Calu3 (cell line): ENCODE results near the gene MAMDC4. TPM values are rescaled to one million over a fixed set of nuclear protein-coding genes. Genes with fewer than 3 reads are reported as not detected.

Source experiments
- BruUV-seq: library from RNA; stranded (reverse); fragments of 400-500 nt; replicated peaks from 2 replicates; lab custom pipeline; 2021; lab: Mats Ljungman, UMichigan
- CTCF ChIA-PET: fragments of 300-600 bp; sonication (Branson Sonifier 250); formaldehyde crosslinking; loops from one replicate; lab custom pipeline; 2022; ENCODE audit warnings: antibody characterized with exemption; lab: Charles Lee
- DNase-seq: peaks from one replicate; pipeline ENCODE4 v3.0.0; 2022
- H3K27ac Mint-ChIP-seq: one replicate; pipeline ENCODE4 v1.8.0; 2022; ENCODE audit warnings: mixed read lengths; ENCODE audit not compliant: unreplicated experiment
- H3K27me3 Mint-ChIP-seq: one replicate; pipeline ENCODE4 v1.8.0; 2022; ENCODE audit warnings: mixed read lengths; ENCODE audit not compliant: unreplicated experiment
- H3K36me3 Mint-ChIP-seq: one replicate; pipeline ENCODE4 v1.8.0; 2022; ENCODE audit warnings: mild to moderate bottlenecking, moderate library complexity, mixed read lengths; ENCODE audit not compliant: insufficient read depth, unreplicated experiment
- H3K4me1 Mint-ChIP-seq: one replicate; pipeline ENCODE4 v1.8.0; 2022; ENCODE audit warnings: mild to moderate bottlenecking, low read depth, mixed read lengths; ENCODE audit not compliant: unreplicated experiment
- H3K4me3 Mint-ChIP-seq: one replicate; pipeline ENCODE4 v1.8.0; 2022; ENCODE audit warnings: mild to moderate bottlenecking, low read depth, moderate library complexity, mixed read lengths; ENCODE audit not compliant: unreplicated experiment
- H3K9me3 Mint-ChIP-seq: one replicate; pipeline ENCODE4 v1.8.0; 2022; ENCODE audit warnings: low read depth, mixed read lengths; ENCODE audit not compliant: unreplicated experiment
- CTCF ChIP-seq: fragments of 200-600 bp; IDR thresholded peaks from one replicate; pipeline ENCODE4 v1.8.0; 2022; ENCODE audit warnings: antibody characterized with exemption; ENCODE audit not compliant: unreplicated experiment
- intact Hi-C: fragments of 100-400 bp; cut with micrococcal nuclease; formaldehyde crosslinking; loops from one replicate; pipeline ENCODE4 v1.10.0; 2022; ENCODE audit not compliant: unreplicated experiment
- total RNA-seq: library from RNA; stranded (reverse); gene quantifications from 2 replicates; pipeline ENCODE4 v1.2.3, GENCODE V29; 2022

The MAMDC4 gene
- total RNA-seq, 1 experiment from 2014 or later: 3.6 TPM

- Mint-ChIP-seq H3K9me3 (no peaks in the 10 kb centered on the region), H3K4me3 (peak overlapping the region; percentile 86), H3K36me3 (peaks cover 53% of the 10 kb centered on the region), H3K27ac (peak overlapping the region; percentile 66), H3K27me3 (no peaks in the 10 kb centered on the region), H3K4me1 (no peaks in the 10 kb centered on the region)
- CTCF ChIA-PET: interaction anchor here (0.6 to 1.3 kb wide), 2 partner anchors 15 kb away, joined by 5 to 11 read pairs; no protein-coding TSS in a partner anchor
- intact Hi-C loops: loop anchor here (2.0 kb wide), 1 partner anchor 14 kb away; no protein-coding TSS in a partner anchor
- no peak for TF ChIP-seq CTCF
- DNase-seq: peak; percentile 17
- BruUV-seq: no TSS peak
Measured at GRCh38 chr9:136886610-136887597, 34.8 kb downstream of the MAMDC4 start.

GRCh38 chr9:136888454-136888853, 36.3 kb downstream of the MAMDC4 start:
- no peaks in the 10 kb centered on the region for H3K9me3 Mint-ChIP-seq
- peaks cover 43% of the 10 kb centered on the region for H3K36me3 Mint-ChIP-seq
- CTCF ChIA-PET: no interaction called here
- H3K27ac Mint-ChIP-seq: no peak overlapping the region
- H3K4me1 Mint-ChIP-seq: no peaks in the 10 kb centered on the region
- intact Hi-C loops: no loop called here
- no TSS peak for BruUV-seq
- no peak for TF ChIP-seq CTCF
- H3K27me3 Mint-ChIP-seq: no peaks in the 10 kb centered on the region
- DNase-seq: no peak
- H3K4me3 Mint-ChIP-seq: no peak overlapping the region

DNA sequence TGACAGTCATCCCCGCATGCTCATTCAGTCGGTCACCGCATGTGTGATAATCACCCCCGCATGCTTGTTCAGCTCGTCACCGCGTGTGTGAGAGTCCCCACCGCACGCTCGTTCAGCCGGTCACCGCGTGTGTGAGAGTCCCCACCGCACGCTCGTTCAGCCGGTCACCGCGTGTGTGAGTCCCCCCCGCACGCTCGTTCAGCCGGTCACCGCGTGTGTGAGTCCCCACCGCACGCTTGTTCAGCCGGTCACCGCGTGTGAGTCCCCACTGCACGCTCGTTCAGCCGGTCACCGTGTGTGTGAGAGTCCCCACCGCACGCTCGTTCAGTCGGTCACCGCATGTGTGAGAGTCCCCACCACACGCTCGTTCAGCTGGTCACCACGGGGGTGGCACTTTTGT, 37.7 kb downstream of the MAMDC4 start:
- Mint-ChIP-seq H3K4me3 (no peak overlapping the region), H3K36me3 (peaks cover 46% of the 10 kb centered on the region), H3K9me3 (no peaks in the 10 kb centered on the region), H3K4me1 (peaks cover 10% of the 10 kb centered on the region), H3K27ac (no peak overlapping the region), H3K27me3 (no peaks in the 10 kb centered on the region)
- intact Hi-C loops: no loop called here
- CTCF ChIA-PET: no interaction called here
- TF ChIP-seq CTCF: no peak
- DNase-seq: no peak
- no TSS peak for BruUV-seq

DNA sequence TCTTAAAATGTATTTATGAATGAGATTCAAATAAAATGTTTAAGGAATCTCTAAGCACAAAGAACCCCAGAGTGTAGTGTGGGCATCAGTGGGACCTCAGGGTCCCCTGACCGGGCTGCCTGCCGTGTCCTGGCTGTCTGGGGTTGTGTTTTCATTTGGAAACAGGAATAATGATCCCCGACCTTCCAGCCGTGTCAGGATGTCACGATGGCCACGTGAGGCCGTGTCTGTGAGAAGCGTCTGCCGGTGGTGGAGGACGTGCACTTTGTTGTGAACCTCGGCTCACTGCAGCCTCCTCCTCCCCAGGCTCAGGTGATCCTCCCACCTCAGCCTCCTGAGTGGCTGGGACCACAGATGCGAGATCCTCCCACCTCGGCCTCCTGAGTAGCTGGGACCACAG, 38.5 kb downstream of the MAMDC4 start:
- Mint-ChIP-seq H3K36me3 (peaks cover 39% of the 10 kb centered on the region), H3K4me3 (no peak overlapping the region), H3K27me3 (no peaks in the 10 kb centered on the region), H3K27ac (no peak overlapping the region), H3K9me3 (no peaks in the 10 kb centered on the region), H3K4me1 (peaks cover 12% of the 10 kb centered on the region)
- intact Hi-C loops: no loop called here
- CTCF ChIA-PET: no interaction called here
- DNase-seq: no peak
- TF ChIP-seq CTCF: no peak
- BruUV-seq: no TSS peak
